Measurements from ENCODE around the gene SSR2. TPM values are rescaled to one million over a fixed set of nuclear protein-coding genes. Genes with fewer than 3 reads are reported as not detected.

The SSR2 gene
- polyA plus RNA-seq, 1 of the 3 experiments (the other 2 are of a cell fraction) = 1,136 TPM

DNA sequence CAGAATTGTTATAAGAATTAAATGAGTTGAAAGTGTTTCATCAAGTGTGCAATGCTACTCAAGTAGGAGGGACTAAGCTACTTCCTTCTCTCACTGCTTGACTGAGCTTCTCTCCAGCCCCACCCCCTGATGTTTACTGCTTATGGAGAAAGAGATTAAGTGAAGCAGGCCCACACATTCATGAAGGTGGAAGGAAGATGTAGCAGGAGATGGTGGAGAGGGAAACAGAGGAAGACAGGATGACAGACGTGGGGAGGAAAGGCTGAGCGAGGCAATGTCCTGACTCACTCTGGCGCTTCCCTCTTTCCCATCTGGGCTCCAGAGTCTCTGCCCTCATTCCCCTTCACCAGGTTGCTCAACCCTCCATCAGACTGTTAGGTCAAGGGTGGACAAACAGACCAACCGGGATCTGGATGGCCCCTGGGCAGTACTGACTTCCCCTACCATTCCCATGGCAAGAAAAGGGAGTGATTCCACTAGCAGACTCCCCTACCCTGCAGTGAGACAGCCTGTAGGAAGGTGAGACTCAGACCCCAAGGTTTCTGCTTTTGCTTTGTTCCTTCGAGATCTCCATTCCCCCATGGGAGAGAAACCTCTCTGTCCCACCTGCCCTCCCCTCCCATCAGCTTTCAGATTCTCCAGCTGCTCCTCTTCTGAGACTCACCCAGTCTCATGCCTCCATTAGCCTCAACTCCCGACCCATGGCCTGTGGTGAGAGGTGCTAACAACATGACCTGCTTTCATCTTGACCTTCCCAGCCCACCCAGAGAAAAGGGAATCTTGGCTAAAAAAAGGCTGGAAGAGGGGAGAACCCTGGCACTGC lies 39.3 kb downstream of the SSR2 start:
- Histone ChIP-seq H3K27me3 (ENCODE audit: insufficient read depth) (no peaks in the 10 kb centered on the region), H3K4me3 (ENCODE audit: low read depth in 2 of 2, low read length in 1 of 2) (peak overlapping the region in 1 of 2 experiments; percentile 35; a peak in 1 of 4 replicates), H3K27ac (ENCODE audit: low read depth in 2 of 2, low read length in 1 of 2) (peak overlapping the region in 1 of 2 experiments; percentile 93; a peak in 2 of 4 replicates), H3K9me2 (no peaks in the 10 kb centered on the region), H3K4me1 (ENCODE audit: control insufficient read depth in 1 of 2, insufficient read depth in 2 of 2, low read depth in 1 of 2, low read length in 1 of 2) (peaks cover 20 to 47% of the 10 kb centered on the region in 2 experiments), H3K4me2 (peak overlapping the region; percentile 88), H3K79me2 (ENCODE audit: insufficient read depth) (peaks cover 61% of the 10 kb centered on the region), H4K20me1 (ENCODE audit: insufficient read depth) (peaks cover 5% of the 10 kb centered on the region; the same call in 1 of the 2 replicates), H3K9ac (no peak overlapping the region; the same call in 1 of the 2 replicates), H3K9me3 (no peaks in the 10 kb centered on the region), H3K36me3 (replicated peaks in 1 of 2; ENCODE audit: control insufficient read depth in 1 of 2, insufficient read depth in 2 of 2, low read length in 1 of 2) (no peaks in the 10 kb centered on the region), H3F3A (replicated peaks; ENCODE audit: insufficient read depth) (peaks cover 25% of the 10 kb centered on the region), H2AFZ (ENCODE audit: low read depth) (no peak overlapping the region)
- no peak for DNase-seq
- ChIA-PET POLR2A (interaction anchor here (1.4 kb wide), 1 partner anchor 41 kb away, joined by 4 read pairs; no protein-coding TSS in a partner anchor), CTCF (interaction anchor here (1.0 to 6.5 kb wide), 3 partner anchors 8 to 43 kb away, joined by 3 to 44 read pairs (median 41); no protein-coding TSS in a partner anchor)
- TF ChIP-seq, protein P1, sequence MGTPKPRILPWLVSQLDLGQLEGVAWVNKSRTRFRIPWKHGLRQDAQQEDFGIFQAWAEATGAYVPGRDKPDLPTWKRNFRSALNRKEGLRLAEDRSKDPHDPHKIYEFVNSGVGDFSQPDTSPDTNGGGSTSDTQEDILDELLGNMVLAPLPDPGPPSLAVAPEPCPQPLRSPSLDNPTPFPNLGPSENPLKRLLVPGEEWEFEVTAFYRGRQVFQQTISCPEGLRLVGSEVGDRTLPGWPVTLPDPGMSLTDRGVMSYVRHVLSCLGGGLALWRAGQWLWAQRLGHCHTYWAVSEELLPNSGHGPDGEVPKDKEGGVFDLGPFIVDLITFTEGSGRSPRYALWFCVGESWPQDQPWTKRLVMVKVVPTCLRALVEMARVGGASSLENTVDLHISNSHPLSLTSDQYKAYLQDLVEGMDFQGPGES (IDR thresholded peaks at IDR 0.05; ENCODE audit: low read depth, low read length) = no peak
- TF ChIP-seq RCOR1 (IDR thresholded peaks at IDR 0.05; ENCODE audit: low read length) (no peak), NRF1 (IDR thresholded peaks at IDR 0.05; ENCODE audit: low read depth, low read length) (no peak), RAD21 (IDR thresholded peaks at IDR 0.05; ENCODE audit: low read length) (no peak), CHD2 (IDR thresholded peaks at IDR 0.05; ENCODE audit: low read length, partially characterized antibody) (no peak), YY1 (IDR thresholded peaks at IDR 0.05; ENCODE audit: low read depth) (no peak), TCF12 (IDR thresholded peaks at IDR 0.05) (peak; percentile 32), ELF1 (IDR thresholded peaks at IDR 0.05) (no peak), TEAD4 (IDR thresholded peaks at IDR 0.05; ENCODE audit: borderline replicate concordance, insufficient read depth) (no peak), GABPA (IDR thresholded peaks at IDR 0.05; ENCODE audit: low read depth) (no peak)
- TF ChIP-seq, protein P2, sequence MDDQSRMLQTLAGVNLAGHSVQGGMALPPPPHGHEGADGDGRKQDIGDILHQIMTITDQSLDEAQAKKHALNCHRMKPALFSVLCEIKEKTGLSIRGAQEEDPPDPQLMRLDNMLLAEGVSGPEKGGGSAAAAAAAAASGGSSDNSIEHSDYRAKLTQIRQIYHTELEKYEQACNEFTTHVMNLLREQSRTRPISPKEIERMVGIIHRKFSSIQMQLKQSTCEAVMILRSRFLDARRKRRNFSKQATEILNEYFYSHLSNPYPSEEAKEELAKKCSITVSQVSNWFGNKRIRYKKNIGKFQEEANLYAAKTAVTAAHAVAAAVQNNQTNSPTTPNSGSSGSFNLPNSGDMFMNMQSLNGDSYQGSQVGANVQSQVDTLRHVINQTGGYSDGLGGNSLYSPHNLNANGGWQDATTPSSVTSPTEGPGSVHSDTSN (IDR thresholded peaks at IDR 0.05) = peak; percentile 31; the same call in 1 of the 2 replicates
- WGBS (ENCODE audit: low lambda C conversion rate) = 63% methylated on average over 6 of the region's 6 CpGs

DNA sequence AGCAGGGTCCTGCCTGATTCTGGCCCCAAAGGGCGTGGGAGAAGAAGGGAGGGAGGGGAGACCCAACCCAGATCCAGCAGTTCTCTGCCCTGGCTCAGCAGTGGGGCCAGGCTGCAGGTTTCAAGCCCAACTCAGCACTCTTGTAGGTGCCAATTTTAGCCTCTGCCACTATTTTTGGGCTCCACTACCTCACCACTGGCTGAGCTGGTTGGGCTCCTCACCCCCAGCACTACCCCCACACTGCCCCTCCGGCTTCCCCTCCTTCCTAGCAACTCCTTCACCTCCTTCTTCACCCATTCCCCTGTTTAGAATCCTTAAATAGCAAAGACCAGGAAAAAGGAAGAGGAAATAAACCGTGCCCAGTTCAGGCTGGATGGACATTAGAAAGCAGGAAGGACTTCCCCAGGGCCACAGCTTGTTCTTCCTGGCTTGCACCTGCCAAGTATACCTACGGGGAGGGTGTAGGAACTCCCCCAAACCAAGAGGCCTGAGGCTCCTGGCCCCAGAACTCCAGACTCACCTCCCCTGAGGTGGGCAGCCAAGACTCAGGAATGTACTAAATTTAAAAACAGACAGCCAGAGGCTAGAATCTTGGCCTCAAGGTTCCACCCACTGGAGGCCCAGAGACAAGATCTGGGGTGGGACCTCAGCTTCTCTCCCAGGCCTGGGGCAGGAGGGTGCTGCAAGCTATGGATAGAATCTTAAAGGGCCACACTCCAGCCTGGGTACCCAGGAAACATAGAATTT lies 41.0 kb downstream of the SSR2 start:
- peak overlapping the region; percentile 88 for H3K4me2 ChIP-seq
- H3F3A ChIP-seq (replicated peaks; ENCODE audit: insufficient read depth) = peaks cover 25% of the 10 kb centered on the region
- no peak for DNase-seq
- WGBS (ENCODE audit: low lambda C conversion rate) = 86% methylated on average over 3 of the region's 4 CpGs
- H3K79me2 ChIP-seq (ENCODE audit: insufficient read depth) = peaks cover 78% of the 10 kb centered on the region
- ChIA-PET CTCF (interaction anchor here (1.4 to 6.5 kb wide), 6 partner anchors 10 to 114 kb away, joined by 3 to 44 read pairs (median 7); no protein-coding TSS in a partner anchor), POLR2A (no interaction called here)
- no peaks in the 10 kb centered on the region for H3K9me3 ChIP-seq
- H3K4me1 ChIP-seq (ENCODE audit: control insufficient read depth in 1 of 2, insufficient read depth in 2 of 2, low read depth in 1 of 2, low read length in 1 of 2) = peaks cover 37 to 58% of the 10 kb centered on the region in 2 experiments
- no peaks in the 10 kb centered on the region for H3K27me3 ChIP-seq (ENCODE audit: insufficient read depth)
- peak overlapping the region; percentile 96 for H3K9ac ChIP-seq
- no peak overlapping the region for H2AFZ ChIP-seq (ENCODE audit: low read depth)
- no peaks in the 10 kb centered on the region for H3K36me3 ChIP-seq (replicated peaks in 1 of 2; ENCODE audit: control insufficient read depth in 1 of 2, insufficient read depth in 2 of 2, low read length in 1 of 2)
- peak overlapping the region in 1 of 2 experiments; percentile 93; a peak in 3 of 4 replicates for H3K27ac ChIP-seq (ENCODE audit: low read depth in 2 of 2, low read length in 1 of 2)
- H4K20me1 ChIP-seq (ENCODE audit: insufficient read depth) = peaks cover 22% of the 10 kb centered on the region
- H3K4me3 ChIP-seq (ENCODE audit: low read depth in 2 of 2, low read length in 1 of 2) = peak overlapping the region; percentile 88 to 91; a peak in 2 of 4 replicates
- no peaks in the 10 kb centered on the region for H3K9me2 ChIP-seq
- TF ChIP-seq RAD21 (IDR thresholded peaks at IDR 0.05; ENCODE audit: low read length) (no peak), CHD2 (IDR thresholded peaks at IDR 0.05; ENCODE audit: low read length, partially characterized antibody) (no peak), RXRA (IDR thresholded peaks at IDR 0.05; ENCODE audit: borderline replicate concordance, low read depth) (no peak), FOXM1 (IDR thresholded peaks at IDR 0.05; ENCODE audit: low read depth) (no peak), RCOR1 (IDR thresholded peaks at IDR 0.05; ENCODE audit: low read length) (no peak), RFX5 (IDR thresholded peaks at IDR 0.05; ENCODE audit: low read length) (no peak), NRF1 (IDR thresholded peaks at IDR 0.05; ENCODE audit: low read depth, low read length) (no peak), EP300 (IDR thresholded peaks at IDR 0.05; ENCODE audit: borderline replicate concordance in 1 of 2, low read depth in 1 of 2, low read length in 1 of 2) (no peak), TAF1 (IDR thresholded peaks at IDR 0.05; ENCODE audit: borderline replicate concordance, low read depth, low read length) (no peak)
- TF ChIP-seq, protein P1 (IDR thresholded peaks at IDR 0.05; ENCODE audit: low read depth, low read length) = no peak
- TF ChIP-seq, protein P3, sequence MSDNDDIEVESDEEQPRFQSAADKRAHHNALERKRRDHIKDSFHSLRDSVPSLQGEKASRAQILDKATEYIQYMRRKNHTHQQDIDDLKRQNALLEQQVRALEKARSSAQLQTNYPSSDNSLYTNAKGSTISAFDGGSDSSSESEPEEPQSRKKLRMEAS (IDR thresholded peaks at IDR 0.05; ENCODE audit: low read depth) = no peak
- TF ChIP-seq, protein P4, sequence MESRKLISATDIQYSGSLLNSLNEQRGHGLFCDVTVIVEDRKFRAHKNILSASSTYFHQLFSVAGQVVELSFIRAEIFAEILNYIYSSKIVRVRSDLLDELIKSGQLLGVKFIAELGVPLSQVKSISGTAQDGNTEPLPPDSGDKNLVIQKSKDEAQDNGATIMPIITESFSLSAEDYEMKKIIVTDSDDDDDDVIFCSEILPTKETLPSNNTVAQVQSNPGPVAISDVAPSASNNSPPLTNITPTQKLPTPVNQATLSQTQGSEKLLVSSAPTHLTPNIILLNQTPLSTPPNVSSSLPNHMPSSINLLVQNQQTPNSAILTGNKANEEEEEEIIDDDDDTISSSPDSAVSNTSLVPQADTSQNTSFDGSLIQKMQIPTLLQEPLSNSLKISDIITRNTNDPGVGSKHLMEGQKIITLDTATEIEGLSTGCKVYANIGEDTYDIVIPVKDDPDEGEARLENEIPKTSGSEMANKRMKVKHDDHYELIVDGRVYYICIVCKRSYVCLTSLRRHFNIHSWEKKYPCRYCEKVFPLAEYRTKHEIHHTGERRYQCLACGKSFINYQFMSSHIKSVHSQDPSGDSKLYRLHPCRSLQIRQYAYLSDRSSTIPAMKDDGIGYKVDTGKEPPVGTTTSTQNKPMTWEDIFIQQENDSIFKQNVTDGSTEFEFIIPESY (IDR thresholded peaks at IDR 0.05; ENCODE audit: borderline replicate concordance, low read depth) = no peak
